ENCODE data around the gene SPRYD4. TPM values are rescaled to one million over a fixed set of nuclear protein-coding genes. Genes with fewer than 3 reads are reported as not detected.
A peak's percentile ranks its signal among the peaks of the same experiment; 100 is the strongest.

Gene SPRYD4
- total RNA-seq, 1 experiment from 2014 or later: 3.3 TPM

GRCh38 chr12:56476972-56477432 is 8.6 kb downstream of the SPRYD4 start:
- Histone ChIP-seq H3K4me2 (no peak overlapping the region), H3K9me2 (ENCODE audit: insufficient read depth) (no peaks in the 10 kb centered on the region), H3K4me3 (no peak overlapping the region), H3K36me3 (ENCODE audit: low read depth) (no peaks in the 10 kb centered on the region), H2AFZ (no peak overlapping the region), H3K79me2 (ENCODE audit: low read depth) (no peaks in the 10 kb centered on the region), H3K4me1 (replicated peaks; ENCODE audit: insufficient read depth) (no peaks in the 10 kb centered on the region), H3F3A (ENCODE audit: insufficient read depth, low read depth) (no peaks in the 10 kb centered on the region), H3K9me3 (ENCODE audit: insufficient read depth, low read depth) (no peaks in the 10 kb centered on the region), H4K20me1 (ENCODE audit: insufficient read depth) (no peaks in the 10 kb centered on the region), H3K27ac (no peak overlapping the region), H3K27me3 (ENCODE audit: insufficient read depth, low read depth) (no peaks in the 10 kb centered on the region)
- intact Hi-C loops (cut with micrococcal nuclease; ENCODE audit: unreplicated experiment): no loop called here
- BruUV-seq (replicated peaks): no TSS peak
- ChIA-PET CTCF (no interaction called here), POLR2A (ENCODE audit: unreplicated experiment) (interaction anchor here (0.6 kb wide), 1 partner anchor 268 kb away, joined by 3 read pairs; no protein-coding TSS in a partner anchor)
- TF ChIP-seq CTCF (conservative IDR thresholded peaks at IDR 0.05) (no peak), EZH2 (IDR thresholded peaks at IDR 0.05; ENCODE audit: low read depth) (no peak)
- peak; percentile 15 to 81 for DNase-seq

- Histone ChIP-seq H2AFZ (no peak overlapping the region), H3K9me2 (ENCODE audit: insufficient read depth) (no peaks in the 10 kb centered on the region), H3K27me3 (ENCODE audit: insufficient read depth, low read depth) (no peaks in the 10 kb centered on the region), H3F3A (ENCODE audit: insufficient read depth, low read depth) (no peaks in the 10 kb centered on the region), H3K27ac (no peak overlapping the region), H3K4me1 (replicated peaks; ENCODE audit: insufficient read depth) (no peaks in the 10 kb centered on the region), H3K4me2 (no peak overlapping the region), H3K36me3 (ENCODE audit: low read depth) (no peaks in the 10 kb centered on the region), H4K20me1 (ENCODE audit: insufficient read depth) (no peaks in the 10 kb centered on the region), H3K79me2 (ENCODE audit: low read depth) (no peaks in the 10 kb centered on the region), H3K4me3 (no peak overlapping the region), H3K9me3 (ENCODE audit: insufficient read depth, low read depth) (no peaks in the 10 kb centered on the region)
- intact Hi-C loops (cut with micrococcal nuclease; ENCODE audit: unreplicated experiment): no loop called here
- TF ChIP-seq EZH2 (IDR thresholded peaks at IDR 0.05; ENCODE audit: low read depth) (no peak), CTCF (conservative IDR thresholded peaks at IDR 0.05) (no peak)
- no TSS peak for BruUV-seq (replicated peaks)
- DNase-seq: no peak
- CTCF ChIA-PET: no interaction called here
- POLR2A ChIA-PET (ENCODE audit: unreplicated experiment): no interaction called here
Measured at GRCh38 chr12:56477521-56478225, 9.3 kb downstream of the SPRYD4 start.

DNA sequence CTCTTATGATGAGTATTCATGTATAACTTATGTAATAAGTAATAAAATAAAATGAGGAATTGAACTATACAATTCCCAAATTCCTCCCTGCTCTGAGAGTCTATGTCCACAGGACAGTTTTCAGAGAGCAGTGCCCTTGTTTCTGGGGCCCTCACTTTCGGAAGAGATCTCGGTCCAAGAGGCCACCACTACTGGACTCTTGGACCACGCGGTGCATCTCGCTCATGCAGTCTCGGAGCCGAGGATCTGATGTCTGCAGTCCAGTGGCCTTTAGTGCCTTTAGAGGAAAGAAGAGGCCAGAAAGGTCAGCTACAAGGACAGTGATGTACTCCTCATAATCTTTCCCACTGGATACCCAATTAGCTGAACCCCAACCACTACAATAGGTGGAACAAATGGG is 11.2 kb downstream of the SPRYD4 start:
- CTCF ChIA-PET: no interaction called here

More for the DNA sequence above, 11.2 kb downstream of the SPRYD4 start:
- no peaks in the 10 kb centered on the region for H3K36me3 ChIP-seq (ENCODE audit: low read depth)
- no peak for DNase-seq
- H4K20me1 ChIP-seq (ENCODE audit: insufficient read depth): no peaks in the 10 kb centered on the region
- no peak overlapping the region for H3K27ac ChIP-seq
- no peak overlapping the region for H3K4me3 ChIP-seq
- no peaks in the 10 kb centered on the region for H3K79me2 ChIP-seq (ENCODE audit: low read depth)
- intact Hi-C loops (cut with micrococcal nuclease; ENCODE audit: unreplicated experiment): no loop called here
- H2AFZ ChIP-seq: no peak overlapping the region
- no TSS peak for BruUV-seq (replicated peaks)
- TF ChIP-seq EZH2 (IDR thresholded peaks at IDR 0.05; ENCODE audit: low read depth): no peak
- no peak for TF ChIP-seq CTCF (conservative IDR thresholded peaks at IDR 0.05)
- H3K9me2 ChIP-seq (ENCODE audit: insufficient read depth): no peaks in the 10 kb centered on the region
- no peaks in the 10 kb centered on the region for H3K9me3 ChIP-seq (ENCODE audit: insufficient read depth, low read depth)
- H3K4me1 ChIP-seq (replicated peaks; ENCODE audit: insufficient read depth): no peaks in the 10 kb centered on the region
- H3K27me3 ChIP-seq (ENCODE audit: insufficient read depth, low read depth): no peaks in the 10 kb centered on the region
- no peak overlapping the region for H3K4me2 ChIP-seq
- POLR2A ChIA-PET (ENCODE audit: unreplicated experiment): no interaction called here
- no peaks in the 10 kb centered on the region for H3F3A ChIP-seq (ENCODE audit: insufficient read depth, low read depth)

Data from PC-9 (cell line).